Limb (tissue), 2 donors: Measurements from ENCODE around the gene UTS2R.
"Not testable (repeated sequence)": the region's sequence is repeated elsewhere in the genome, so short reads cannot be mapped to it uniquely, and the experiment has no call there.

Source experiments
- DNase-seq, 2 donors: peaks; one replicate each; pipeline ENCODE4 v3.0.0-alpha.2; 2016; ENCODE audit errors: extremely low spot score in 2 of 2

Gene UTS2R

GRCh38 chr17:82334204-82334621 is 37.4 kb upstream of the UTS2R start:
- no peak for DNase-seq

- peak in 1 of 2 donors; percentile 27 for DNase-seq
These were observed 36.8 kb upstream of the UTS2R start for GRCh38 chr17:82334622-82335394.

GRCh38 chr17:82338858-82339633 is 32.5 kb upstream of the UTS2R start:
- DNase-seq: no peak

GRCh38 chr17:82339634-82340580 is 31.7 kb upstream of the UTS2R start:
- DNase-seq: no peak

GRCh38 chr17:82342361-82343079 is 29.0 kb upstream of the UTS2R start:
- no peak for DNase-seq

- no peak for DNase-seq
These were observed 28.0 kb upstream of the UTS2R start for GRCh38 chr17:82343560-82343959.

- DNase-seq: no peak
These were observed 27.2 kb upstream of the UTS2R start for GRCh38 chr17:82344175-82344907.

- DNase-seq: no peak
These were observed 26.2 kb upstream of the UTS2R start for GRCh38 chr17:82345151-82345976.

GRCh38 chr17:82346342-82347300 is 24.9 kb upstream of the UTS2R start:
- no peak for DNase-seq

- not testable (repeated sequence) for DNase-seq
These were observed 23.6 kb upstream of the UTS2R start for GRCh38 chr17:82347994-82348393.

- DNase-seq: no peak
These were observed 23.1 kb upstream of the UTS2R start for GRCh38 chr17:82348434-82348833.

- DNase-seq: no peak
These were observed 22.7 kb upstream of the UTS2R start for GRCh38 chr17:82348866-82349265.

GRCh38 chr17:82349287-82349701 is 22.3 kb upstream of the UTS2R start:
- no peak for DNase-seq

GRCh38 chr17:82350182-82351030 is 21.2 kb upstream of the UTS2R start:
- DNase-seq: no peak

- no peak for DNase-seq
These were observed 20.3 kb upstream of the UTS2R start for GRCh38 chr17:82351254-82351712.

- DNase-seq: peak; percentile 88 to 89
These were observed 19.7 kb upstream of the UTS2R start for GRCh38 chr17:82351713-82352488.
